Esophagus squamous epithelium (tissue), 4 donors: ENCODE data around the gene CD209.

ENCODE experiments used
- POLR2A ChIP-seq, 4 donors: fragments of 450-650 bp; IDR thresholded peaks; one replicate each; pipeline ENCODE4 v1.6.1; 2017; ENCODE audit warnings: antibody characterized with exemption in 4 of 4, mild to moderate bottlenecking in 4 of 4, moderate library complexity in 3 of 4
- TF ChIP-seq, protein P1 (sequence below), 6 experiments: fragments of 450-650 bp in 4 of 6; fragments of 200-600 bp in 2 of 6; sonication (generic) in 2 of 6; IDR thresholded peaks; one replicate each; pipeline ENCODE4 v1.5.1; 2016 to 2019; ENCODE audit warnings: antibody characterized with exemption in 6 of 6, mild to moderate bottlenecking in 4 of 6, moderate library complexity in 4 of 6

DNA sequence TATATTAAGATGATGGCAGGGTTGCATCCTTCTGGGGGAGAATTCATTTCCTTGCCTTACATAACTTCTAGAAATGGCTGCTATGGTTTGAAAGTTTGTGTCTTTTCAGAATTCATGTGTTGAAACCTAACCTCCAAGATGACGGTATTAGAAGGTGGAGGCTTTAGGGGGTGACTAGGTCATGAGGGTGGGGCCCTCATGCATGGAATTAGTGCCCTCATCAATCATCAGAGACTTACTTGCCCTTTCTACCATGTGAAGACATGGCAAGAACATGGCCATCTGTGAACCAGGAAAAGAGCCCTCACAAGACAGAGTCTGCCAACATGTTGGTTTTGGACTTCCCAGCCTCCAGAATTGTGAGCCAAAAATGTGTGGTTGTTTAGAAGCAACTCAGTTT lies 30.6 kb downstream of the CD209 start:
- TF ChIP-seq, protein P1, sequence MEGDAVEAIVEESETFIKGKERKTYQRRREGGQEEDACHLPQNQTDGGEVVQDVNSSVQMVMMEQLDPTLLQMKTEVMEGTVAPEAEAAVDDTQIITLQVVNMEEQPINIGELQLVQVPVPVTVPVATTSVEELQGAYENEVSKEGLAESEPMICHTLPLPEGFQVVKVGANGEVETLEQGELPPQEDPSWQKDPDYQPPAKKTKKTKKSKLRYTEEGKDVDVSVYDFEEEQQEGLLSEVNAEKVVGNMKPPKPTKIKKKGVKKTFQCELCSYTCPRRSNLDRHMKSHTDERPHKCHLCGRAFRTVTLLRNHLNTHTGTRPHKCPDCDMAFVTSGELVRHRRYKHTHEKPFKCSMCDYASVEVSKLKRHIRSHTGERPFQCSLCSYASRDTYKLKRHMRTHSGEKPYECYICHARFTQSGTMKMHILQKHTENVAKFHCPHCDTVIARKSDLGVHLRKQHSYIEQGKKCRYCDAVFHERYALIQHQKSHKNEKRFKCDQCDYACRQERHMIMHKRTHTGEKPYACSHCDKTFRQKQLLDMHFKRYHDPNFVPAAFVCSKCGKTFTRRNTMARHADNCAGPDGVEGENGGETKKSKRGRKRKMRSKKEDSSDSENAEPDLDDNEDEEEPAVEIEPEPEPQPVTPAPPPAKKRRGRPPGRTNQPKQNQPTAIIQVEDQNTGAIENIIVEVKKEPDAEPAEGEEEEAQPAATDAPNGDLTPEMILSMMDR (IDR thresholded peaks at IDR 0.05) = no peak
- TF ChIP-seq POLR2A (IDR thresholded peaks at IDR 0.05) = no peak
